Neural cell (in vitro differentiated cells): ENCODE data around the gene CD14. TPM values are rescaled to one million over a fixed set of nuclear protein-coding genes. Genes with fewer than 3 reads are reported as not detected.

Experiments used
- H2AFZ ChIP-seq: fragments of 200-600, 300-800 bp; sonication (generic), shearing (Covaris generic); 2 replicates; pipeline ENCODE4 v1.6.0; 2014; ENCODE audit warnings: low read depth, mild to moderate bottlenecking, antibody characterized with exemption, low read length, moderate library complexity
- H3F3A ChIP-seq: fragments of 200-600 bp; shearing (Covaris generic); 2 replicates; pipeline ENCODE4 v1.6.1; 2016; ENCODE audit warnings: mild to moderate bottlenecking, moderate library complexity, mixed read lengths, antibody characterized with exemption, low read length; ENCODE audit not compliant: insufficient read depth, poor library complexity, severe bottlenecking
- H3K27ac ChIP-seq: fragments of 200-600, 300-800 bp; sonication (generic), shearing (Covaris generic); 2 replicates; pipeline ENCODE4 v1.5.1; 2014; ENCODE audit warnings: mild to moderate bottlenecking, low read length, moderate library complexity
- H3K27me3 ChIP-seq: fragments of 300-800, 200-600 bp; sonication (generic), shearing (Covaris generic); 2 replicates; pipeline ENCODE4 v1.6.0; 2014; ENCODE audit warnings: mild to moderate bottlenecking, low read depth, low read length, moderate library complexity; ENCODE audit not compliant: insufficient read depth
- H3K36me3 ChIP-seq: fragments of 300-800, 200-600 bp; sonication (generic), shearing (Covaris generic); 2 replicates; pipeline ENCODE4 v1.5.1; 2014; ENCODE audit warnings: mild to moderate bottlenecking, antibody characterized with exemption, low read length, moderate library complexity; ENCODE audit not compliant: insufficient read depth
- H3K4me2 ChIP-seq: fragments of 300-800, 200-600 bp; sonication (generic), shearing (Covaris generic); 2 replicates; pipeline ENCODE4 v1.6.0; 2014; ENCODE audit warnings: mild to moderate bottlenecking, low read length
- H3K4me3 ChIP-seq: fragments of 300-800, 200-600 bp; sonication (generic), shearing (Covaris generic); 2 replicates; pipeline ENCODE4 v1.5.1; 2014; ENCODE audit warnings: mild to moderate bottlenecking, low read length, moderate library complexity
- H3K79me2 ChIP-seq: fragments of 200-600 bp; shearing (Covaris generic); replicated peaks from 2 replicates; pipeline ENCODE4 v1.6.0; 2014; ENCODE audit warnings: mild to moderate bottlenecking, low read length, moderate library complexity; ENCODE audit not compliant: insufficient read depth
- H3K9ac ChIP-seq: fragments of 300-800, 200-600 bp; sonication (generic), shearing (Covaris generic); 2 replicates; pipeline ENCODE4 v1.6.1; 2016; ENCODE audit warnings: mild to moderate bottlenecking, low read length, mixed read lengths
- H3K9me2 ChIP-seq: fragments of 200-600 bp; shearing (Covaris generic); 2 replicates; pipeline ENCODE4 v1.6.1; 2016; ENCODE audit warnings: mild to moderate bottlenecking, low read length, mixed read lengths; ENCODE audit not compliant: insufficient read depth
- H3K9me3 ChIP-seq: fragments of 200-600, 300-800 bp; sonication (generic), shearing (Covaris generic); 2 replicates; pipeline ENCODE4 v1.6.1; 2016; ENCODE audit warnings: mild to moderate bottlenecking, mixed run types, low read length, moderate library complexity, mixed read lengths
- H4K20me1 ChIP-seq: fragments of 200-600 bp; shearing (Covaris generic); 2 replicates; pipeline ENCODE4 v1.6.1; 2016; ENCODE audit warnings: mild to moderate bottlenecking, mixed run types; ENCODE audit not compliant: insufficient read depth
- CTCF ChIP-seq: fragments of 450-650 bp; IDR thresholded peaks from 2 replicates; pipeline ENCODE4 v1.5.1; 2014; ENCODE audit warnings: antibody characterized with exemption, mild to moderate bottlenecking, moderate library complexity; ENCODE audit not compliant: poor library complexity, severe bottlenecking
- EP300 ChIP-seq: fragments of 450-650 bp; conservative IDR thresholded peaks from 2 replicates; pipeline ENCODE4 v1.6.1; 2014; ENCODE audit warnings: antibody characterized with exemption, mild to moderate bottlenecking, moderate library complexity; ENCODE audit not compliant: poor library complexity, severe bottlenecking
- EZH2 ChIP-seq: fragments of 200-600, 300-800 bp; shearing (Covaris generic), sonication (generic); IDR thresholded peaks from 2 replicates; pipeline ENCODE4 v1.6.1; 2014; ENCODE audit warnings: antibody characterized with exemption, low read length, borderline replicate concordance, mild to moderate bottlenecking; ENCODE audit not compliant: insufficient read depth, poor library complexity, severe bottlenecking
- MXI1 ChIP-seq: fragments of 450-650 bp; conservative IDR thresholded peaks from 2 replicates; pipeline ENCODE4 v1.6.1; 2014; ENCODE audit warnings: antibody characterized with exemption, mild to moderate bottlenecking; ENCODE audit not compliant: poor library complexity, severe bottlenecking
- POLR2AphosphoS5 ChIP-seq: IDR thresholded peaks from 2 replicates; pipeline ENCODE4 v1.6.1; 2012
- RAD21 ChIP-seq: fragments of 450-650 bp; conservative IDR thresholded peaks from 2 replicates; pipeline ENCODE4 v1.6.1; 2014; ENCODE audit warnings: antibody characterized with exemption, mild to moderate bottlenecking, moderate library complexity
- REST ChIP-seq: IDR thresholded peaks from 2 replicates; pipeline ENCODE4 v1.6.1; 2012; ENCODE audit warnings: borderline replicate concordance
- SMC3 ChIP-seq: fragments of 450-650 bp; conservative IDR thresholded peaks from 2 replicates; pipeline ENCODE4 v1.6.1; 2014; ENCODE audit warnings: antibody characterized with exemption, mild to moderate bottlenecking, moderate library complexity; ENCODE audit not compliant: poor library complexity
- TAF1 ChIP-seq: IDR thresholded peaks from 2 replicates; pipeline ENCODE4 v1.6.1; 2012; ENCODE audit warnings: low read depth
- polyA plus RNA-seq: library from polyadenylated mRNA; depleted of rRNA; stranded (reverse); fragments of >200 nt; gene quantifications from 2 replicates; pipeline ENCODE4 v1.2.3, GENCODE V29; 2014

Gene CD14
- polyA plus RNA-seq, 1 donor from 2014 or later = 1.5 TPM

GRCh38 chr5:140674211-140674610, 41.2 kb upstream of the CD14 start:
- H2AFZ ChIP-seq = no peak overlapping the region
- TF ChIP-seq MXI1 = no peak
- no peak for TF ChIP-seq REST
- TF ChIP-seq EZH2 = no peak
- TF ChIP-seq SMC3 = no peak
- TF ChIP-seq EP300 = no peak
- no peak for TF ChIP-seq POLR2AphosphoS5
- no peak for TF ChIP-seq CTCF
- no peak for TF ChIP-seq TAF1
- no peak for TF ChIP-seq RAD21
- no peaks in the 10 kb centered on the region for H3K79me2 ChIP-seq
- no peaks in the 10 kb centered on the region for H3K27me3 ChIP-seq
- peaks cover 20% of the 10 kb centered on the region for H3K36me3 ChIP-seq
- H3K9ac ChIP-seq = no peak overlapping the region
- H4K20me1 ChIP-seq = no peaks in the 10 kb centered on the region
- H3K4me3 ChIP-seq = no peak overlapping the region
- H3K9me2 ChIP-seq = no peaks in the 10 kb centered on the region
- H3K4me2 ChIP-seq = no peak overlapping the region
- no peak overlapping the region for H3K27ac ChIP-seq
- no peaks in the 10 kb centered on the region for H3F3A ChIP-seq
- H3K9me3 ChIP-seq = no peaks in the 10 kb centered on the region

- Histone ChIP-seq H2AFZ (no peak within 1 kb of the TSS), H3K9me3 (no peaks in the 10 kb centered on the region), H3K9me2 (no peaks in the 10 kb centered on the region), H3K79me2 (no peaks in the 10 kb centered on the region), H3K4me2 (no peak within 1 kb of the TSS), H4K20me1 (no peaks in the 10 kb centered on the region), H3K9ac (no peak within 1 kb of the TSS), H3K36me3 (peaks cover 20% of the 10 kb centered on the region), H3K4me3 (no peak within 1 kb of the TSS), H3F3A (no peaks in the 10 kb centered on the region), H3K27me3 (no peaks in the 10 kb centered on the region), H3K27ac (no peak within 1 kb of the TSS)
- TF ChIP-seq TAF1 (no peak), EZH2 (no peak)
These were observed 40.4 kb upstream of the CD14 start, which contains the start of gene DND1 for GRCh38 chr5:140673187-140673976. Gene DND1 (minus strand): TSS chr5:140673576. CDS start chr5:140673542, 34 bp downstream.
